GM19395 (cell line): ENCODE results near the gene SECISBP2.

Source experiments
- ATAC-seq: cut with Tn5 transposase; IDR thresholded peaks from one replicate; pipeline ENCODE4 v1.9.1; 2021; ENCODE audit warnings: mild to moderate bottlenecking, moderate library complexity; ENCODE audit not compliant: unreplicated experiment

Gene SECISBP2

DNA sequence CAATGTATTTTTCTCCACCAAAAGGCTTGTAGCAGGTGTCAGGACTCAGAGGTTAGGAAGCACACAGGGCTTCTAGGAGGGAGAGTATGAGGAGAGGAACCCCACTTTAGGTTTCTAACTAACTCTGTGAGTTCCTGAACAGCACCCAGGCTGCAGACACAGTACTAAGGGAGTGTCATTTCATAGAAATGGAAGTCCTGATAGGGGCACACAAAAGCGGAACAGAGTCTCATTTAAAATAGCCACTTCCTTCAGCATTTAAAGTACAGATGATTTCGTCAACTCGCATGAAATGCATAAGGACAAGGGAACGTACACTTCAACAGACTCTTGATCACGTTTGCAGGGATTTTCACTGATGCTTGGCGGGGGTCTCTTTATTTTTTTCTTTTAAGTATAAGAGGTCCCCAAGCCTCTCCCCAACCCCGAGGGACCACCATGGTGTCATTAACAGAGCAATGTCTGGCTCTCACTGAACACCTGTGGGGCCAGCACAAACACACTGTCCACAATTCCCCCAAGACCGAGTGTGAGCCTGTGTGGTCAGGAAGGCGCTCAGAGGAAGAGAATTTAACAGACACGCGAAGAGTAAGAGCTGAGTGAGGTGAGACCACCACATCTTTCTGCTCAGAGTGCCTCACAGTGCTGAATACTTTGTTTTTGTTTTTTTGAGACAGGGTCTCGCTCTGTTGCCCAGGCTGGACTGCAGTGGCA lies 82.3 kb downstream of the SECISBP2 start:
- peak; percentile 84 for ATAC-seq

- ATAC-seq = no peak
These were observed 84.6 kb downstream of the SECISBP2 start for GRCh38 chr9:89402695-89403427.

- no peak for ATAC-seq
These were observed 85.8 kb downstream of the SECISBP2 start for GRCh38 chr9:89404074-89404473.

DNA sequence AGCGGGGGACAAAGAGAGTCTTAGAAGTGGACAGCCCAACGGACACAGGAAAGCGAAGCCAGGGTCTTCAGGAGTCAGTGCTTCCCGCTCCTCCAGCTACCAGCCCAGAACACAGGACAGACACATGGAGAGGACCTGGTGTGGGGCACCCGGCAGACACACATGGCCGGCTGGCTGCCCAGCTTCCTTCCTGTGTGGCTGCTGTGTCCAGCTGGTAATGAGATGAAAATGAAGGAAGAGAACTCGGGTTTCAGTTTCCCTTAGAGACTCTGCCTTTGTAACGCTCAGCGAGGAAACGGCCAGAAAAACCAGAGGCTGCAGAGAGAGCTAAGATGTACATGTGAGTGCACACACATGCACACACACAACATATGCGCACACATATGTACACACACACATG lies 87.5 kb downstream of the SECISBP2 start:
- peak; percentile 63 for ATAC-seq

GRCh38 chr9:89407070-89407469 lies 88.8 kb downstream of the SECISBP2 start:
- ATAC-seq = no peak

DNA sequence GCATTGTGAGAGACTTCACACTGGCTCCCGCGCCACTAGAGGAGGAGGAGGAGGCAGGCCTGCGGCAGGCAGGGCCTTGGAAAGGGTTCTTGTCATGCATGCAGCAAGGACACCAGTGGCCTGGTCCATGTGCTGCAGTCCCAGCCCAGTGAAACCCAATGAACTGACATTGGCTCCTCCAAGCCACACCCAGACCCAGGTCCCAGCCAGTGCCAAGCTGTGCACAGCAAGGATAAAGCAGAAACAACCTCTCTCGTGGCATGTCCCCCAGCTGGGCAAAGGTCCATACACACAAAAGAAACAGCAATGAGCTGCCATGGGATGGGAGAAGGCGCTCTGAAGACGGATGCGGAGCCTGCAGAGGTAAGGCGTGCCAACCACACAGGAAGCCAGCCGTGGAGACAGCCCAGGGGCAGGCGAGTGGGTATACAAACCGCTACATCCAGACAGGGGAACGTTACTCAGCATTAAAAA lies 90.4 kb downstream of the SECISBP2 start:
- ATAC-seq = no peak
